Ovary (tissue), 3 donors: ENCODE data around the gene ZMYND15.
"Not testable (repeated sequence)": the region's sequence is repeated elsewhere in the genome, so short reads cannot be mapped to it uniquely, and the experiment has no call there.

Source experiments
- POLR2A ChIP-seq: fragments of 450-650 bp; IDR thresholded peaks from one replicate; pipeline ENCODE4 v1.6.1; 2017; ENCODE audit warnings: antibody characterized with exemption, mild to moderate bottlenecking, moderate library complexity
- TF ChIP-seq, protein P1 (sequence below), 3 donors: fragments of 450-650 bp in 2 of 3; fragments of 200-600 bp in 1 of 3; IDR thresholded peaks; one replicate each; pipeline versions ENCODE4 v1.5.1 to v1.8.0; 2016 to 2022; ENCODE audit warnings: antibody characterized with exemption in 3 of 3, mild to moderate bottlenecking in 1 of 3
- donor health status: DM: no; HTN: no; CAD: no.

DNA sequence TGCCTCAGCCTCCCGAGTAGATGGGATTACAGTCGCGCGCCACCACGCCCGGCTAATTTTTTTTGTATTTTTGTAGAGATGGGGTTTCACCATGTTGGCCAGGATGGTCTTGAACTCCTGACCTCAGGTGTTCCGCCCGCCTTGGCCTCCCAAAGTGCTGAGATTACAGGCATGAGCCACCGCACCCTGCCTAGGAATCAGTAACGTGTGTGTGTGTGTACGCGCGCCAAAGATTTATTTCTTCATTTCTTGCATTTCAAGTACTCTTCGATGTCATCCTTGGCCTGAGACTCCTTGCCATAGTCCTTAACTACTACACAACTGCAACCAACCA is 35.1 kb upstream of the ZMYND15 start:
- TF ChIP-seq, protein P1, sequence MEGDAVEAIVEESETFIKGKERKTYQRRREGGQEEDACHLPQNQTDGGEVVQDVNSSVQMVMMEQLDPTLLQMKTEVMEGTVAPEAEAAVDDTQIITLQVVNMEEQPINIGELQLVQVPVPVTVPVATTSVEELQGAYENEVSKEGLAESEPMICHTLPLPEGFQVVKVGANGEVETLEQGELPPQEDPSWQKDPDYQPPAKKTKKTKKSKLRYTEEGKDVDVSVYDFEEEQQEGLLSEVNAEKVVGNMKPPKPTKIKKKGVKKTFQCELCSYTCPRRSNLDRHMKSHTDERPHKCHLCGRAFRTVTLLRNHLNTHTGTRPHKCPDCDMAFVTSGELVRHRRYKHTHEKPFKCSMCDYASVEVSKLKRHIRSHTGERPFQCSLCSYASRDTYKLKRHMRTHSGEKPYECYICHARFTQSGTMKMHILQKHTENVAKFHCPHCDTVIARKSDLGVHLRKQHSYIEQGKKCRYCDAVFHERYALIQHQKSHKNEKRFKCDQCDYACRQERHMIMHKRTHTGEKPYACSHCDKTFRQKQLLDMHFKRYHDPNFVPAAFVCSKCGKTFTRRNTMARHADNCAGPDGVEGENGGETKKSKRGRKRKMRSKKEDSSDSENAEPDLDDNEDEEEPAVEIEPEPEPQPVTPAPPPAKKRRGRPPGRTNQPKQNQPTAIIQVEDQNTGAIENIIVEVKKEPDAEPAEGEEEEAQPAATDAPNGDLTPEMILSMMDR (IDR thresholded peaks at IDR 0.05) = not testable (repeated sequence)
- TF ChIP-seq POLR2A = not testable (repeated sequence)
